Measurements from ENCODE around the gene MARCHF6.
A peak's percentile ranks its signal among the peaks of the same experiment; 100 is the strongest.

MARCHF6 gene

DNA sequence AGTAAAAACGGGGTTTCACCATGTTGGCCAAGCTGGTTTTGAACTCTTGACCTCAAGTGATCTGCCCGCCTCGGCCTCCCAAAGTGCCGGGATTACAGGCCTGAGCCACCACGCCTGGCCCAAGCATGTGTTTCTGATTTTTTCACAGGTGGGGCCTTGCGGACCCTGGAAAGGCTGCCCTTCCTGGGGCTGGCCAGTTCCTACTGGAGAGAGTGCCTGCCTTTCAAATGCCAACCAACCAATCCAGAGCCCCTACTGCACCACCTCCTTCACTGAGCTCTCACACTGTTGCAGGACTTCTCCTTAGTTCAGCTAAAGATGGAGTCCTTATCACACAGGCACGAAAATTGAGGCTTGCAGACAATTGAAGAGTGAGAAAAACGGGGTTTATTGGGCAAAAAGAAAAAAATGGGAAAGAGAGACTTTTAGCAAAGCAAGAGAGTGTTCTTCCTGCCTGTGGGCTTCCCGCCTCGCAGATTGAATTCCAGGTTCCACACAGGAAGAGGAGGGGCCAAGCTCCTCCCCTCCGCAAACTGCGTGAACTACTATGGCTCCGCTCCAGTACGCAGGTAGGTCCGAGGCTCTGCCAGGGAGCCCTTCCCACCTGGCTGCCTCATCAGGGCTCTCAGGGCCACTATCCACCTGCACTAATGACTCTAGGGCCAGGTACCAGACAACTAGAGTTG is 37.5 kb upstream of the MARCHF6 start:
- Histone ChIP-seq H3K79me2 (ENCODE audit: low read length) (no peaks in the 10 kb centered on the region), H4K20me1 (ENCODE audit: insufficient read depth, low read length) (no peaks in the 10 kb centered on the region), H3K27me3 (ENCODE audit: low read depth, low read length) (no peaks in the 10 kb centered on the region), H3K4me1 (ENCODE audit: low read length) (peaks cover 12% of the 10 kb centered on the region), H3K4me3 (ENCODE audit: low read length) (no peak overlapping the region), H3K9ac (ENCODE audit: low read length) (no peak overlapping the region), H3K36me3 (replicated peaks; ENCODE audit: low read depth, low read length) (no peaks in the 10 kb centered on the region), H3K4me2 (ENCODE audit: low read length) (no peak overlapping the region), H3K9me3 (ENCODE audit: insufficient read depth, low read length) (no peaks in the 10 kb centered on the region), H2AFZ (ENCODE audit: low read depth, low read length) (no peak overlapping the region), H3K27ac (ENCODE audit: low read length) (no peak overlapping the region)
- no peak for TF ChIP-seq EZH2phosphoT487 (IDR thresholded peaks at IDR 0.05; ENCODE audit: low read depth)
- TF ChIP-seq, protein P1, sequence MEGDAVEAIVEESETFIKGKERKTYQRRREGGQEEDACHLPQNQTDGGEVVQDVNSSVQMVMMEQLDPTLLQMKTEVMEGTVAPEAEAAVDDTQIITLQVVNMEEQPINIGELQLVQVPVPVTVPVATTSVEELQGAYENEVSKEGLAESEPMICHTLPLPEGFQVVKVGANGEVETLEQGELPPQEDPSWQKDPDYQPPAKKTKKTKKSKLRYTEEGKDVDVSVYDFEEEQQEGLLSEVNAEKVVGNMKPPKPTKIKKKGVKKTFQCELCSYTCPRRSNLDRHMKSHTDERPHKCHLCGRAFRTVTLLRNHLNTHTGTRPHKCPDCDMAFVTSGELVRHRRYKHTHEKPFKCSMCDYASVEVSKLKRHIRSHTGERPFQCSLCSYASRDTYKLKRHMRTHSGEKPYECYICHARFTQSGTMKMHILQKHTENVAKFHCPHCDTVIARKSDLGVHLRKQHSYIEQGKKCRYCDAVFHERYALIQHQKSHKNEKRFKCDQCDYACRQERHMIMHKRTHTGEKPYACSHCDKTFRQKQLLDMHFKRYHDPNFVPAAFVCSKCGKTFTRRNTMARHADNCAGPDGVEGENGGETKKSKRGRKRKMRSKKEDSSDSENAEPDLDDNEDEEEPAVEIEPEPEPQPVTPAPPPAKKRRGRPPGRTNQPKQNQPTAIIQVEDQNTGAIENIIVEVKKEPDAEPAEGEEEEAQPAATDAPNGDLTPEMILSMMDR (IDR thresholded peaks at IDR 0.05; ENCODE audit: low read depth, low read length), result no peak

DNA sequence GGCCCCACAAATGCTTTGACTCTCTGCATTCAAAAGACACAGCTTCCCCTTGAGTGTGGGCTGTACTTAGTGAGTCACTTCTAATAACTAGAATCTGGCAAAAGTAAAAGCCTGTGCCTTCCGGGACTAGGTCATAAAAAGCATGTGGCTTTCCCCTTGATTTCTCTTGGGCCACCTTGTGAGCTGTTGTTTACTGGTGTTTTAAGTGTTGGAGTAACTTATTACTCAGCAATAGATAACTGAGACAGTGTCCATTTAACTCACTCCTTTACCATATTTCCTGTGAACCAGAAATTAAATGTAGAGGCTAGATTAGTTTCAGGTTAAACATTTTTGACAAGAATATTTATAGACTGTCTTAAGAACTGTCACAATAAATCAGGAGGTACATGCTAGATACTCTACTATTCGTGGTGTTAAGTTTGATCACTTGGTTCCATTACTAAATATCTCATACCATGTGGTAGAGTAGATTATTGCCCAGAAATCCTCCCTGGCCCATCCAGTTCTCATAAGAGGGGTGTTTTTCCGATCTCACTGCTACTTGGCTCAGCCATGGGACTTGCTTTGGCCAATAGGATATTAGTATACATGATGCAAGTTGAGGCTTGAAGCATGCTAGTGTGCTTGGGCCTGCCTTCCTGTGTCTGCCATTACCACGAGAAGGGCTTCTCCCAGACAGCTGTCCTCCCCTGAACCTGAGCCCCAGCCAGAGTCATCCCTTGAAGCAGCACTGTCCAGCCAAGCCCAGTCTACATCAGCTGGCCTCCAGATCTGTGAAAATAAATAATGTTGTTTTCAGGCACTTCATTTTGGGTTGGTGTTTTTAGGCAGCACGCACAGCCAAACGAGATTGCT is 35.4 kb upstream of the MARCHF6 start:
- H3K36me3 ChIP-seq (replicated peaks; ENCODE audit: low read depth, low read length), result no peaks in the 10 kb centered on the region
- H3K79me2 ChIP-seq (ENCODE audit: low read length), result no peaks in the 10 kb centered on the region
- H3K4me2 ChIP-seq (ENCODE audit: low read length), result peak overlapping the region; percentile 12; the same call in 1 of the 2 replicates
- peak overlapping the region; percentile 58 for H3K27ac ChIP-seq (ENCODE audit: low read length)
- no peak overlapping the region for H3K9ac ChIP-seq (ENCODE audit: low read length)
- TF ChIP-seq, protein P1 (IDR thresholded peaks at IDR 0.05; ENCODE audit: low read depth, low read length), result no peak
- TF ChIP-seq EZH2phosphoT487 (IDR thresholded peaks at IDR 0.05; ENCODE audit: low read depth), result no peak
- H3K4me1 ChIP-seq (ENCODE audit: low read length), result peaks cover 11% of the 10 kb centered on the region
- H3K27me3 ChIP-seq (ENCODE audit: low read depth, low read length), result no peaks in the 10 kb centered on the region
- no peak overlapping the region for H3K4me3 ChIP-seq (ENCODE audit: low read length)
- no peak overlapping the region for H2AFZ ChIP-seq (ENCODE audit: low read depth, low read length)
- no peaks in the 10 kb centered on the region for H3K9me3 ChIP-seq (ENCODE audit: insufficient read depth, low read length)
- no peaks in the 10 kb centered on the region for H4K20me1 ChIP-seq (ENCODE audit: insufficient read depth, low read length)

DNA sequence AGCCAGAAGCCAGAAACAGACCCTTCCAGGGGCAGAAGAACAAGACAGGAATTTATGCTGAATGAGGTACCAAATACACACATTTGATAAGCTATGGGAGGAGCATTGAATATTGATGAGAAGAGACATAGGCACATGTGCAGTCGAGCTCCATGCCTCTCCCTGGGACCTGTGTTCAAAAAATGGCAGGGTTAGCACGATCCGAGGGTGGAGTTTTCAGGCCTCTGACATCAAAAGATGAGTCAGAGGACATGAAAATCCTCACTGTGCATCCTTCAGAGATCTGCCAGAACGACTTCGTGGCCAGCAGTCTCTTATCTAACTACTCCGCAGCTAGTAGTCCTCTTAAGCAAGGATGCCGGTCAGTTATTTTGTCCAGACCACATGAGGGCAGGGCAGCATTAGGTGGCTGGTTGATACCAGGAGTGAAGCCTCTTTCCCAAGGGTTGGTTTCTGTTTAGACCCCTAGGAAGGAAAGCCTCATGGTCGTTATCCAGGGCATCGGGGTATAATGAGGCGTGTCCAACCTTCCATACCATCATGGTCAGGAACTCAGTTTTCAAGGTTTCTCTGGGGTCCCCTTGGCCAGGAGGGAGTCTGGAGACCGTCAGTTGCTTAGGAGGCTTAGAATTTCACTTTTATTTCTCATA is 34.2 kb upstream of the MARCHF6 start:
- no peaks in the 10 kb centered on the region for H4K20me1 ChIP-seq (ENCODE audit: insufficient read depth, low read length)
- H3K79me2 ChIP-seq (ENCODE audit: low read length), result no peaks in the 10 kb centered on the region
- H3K4me3 ChIP-seq (ENCODE audit: low read length), result no peak overlapping the region
- no peaks in the 10 kb centered on the region for H3K36me3 ChIP-seq (replicated peaks; ENCODE audit: low read depth, low read length)
- H3K27ac ChIP-seq (ENCODE audit: low read length), result no peak overlapping the region
- no peak overlapping the region for H3K9ac ChIP-seq (ENCODE audit: low read length)
- no peaks in the 10 kb centered on the region for H3K27me3 ChIP-seq (ENCODE audit: low read depth, low read length)
- TF ChIP-seq, protein P1 (IDR thresholded peaks at IDR 0.05; ENCODE audit: low read depth, low read length), result no peak
- no peak for TF ChIP-seq EZH2phosphoT487 (IDR thresholded peaks at IDR 0.05; ENCODE audit: low read depth)
- H3K4me1 ChIP-seq (ENCODE audit: low read length), result peaks cover 11% of the 10 kb centered on the region
- no peak overlapping the region for H3K4me2 ChIP-seq (ENCODE audit: low read length)
- no peak overlapping the region for H2AFZ ChIP-seq (ENCODE audit: low read depth, low read length)
- H3K9me3 ChIP-seq (ENCODE audit: insufficient read depth, low read length), result no peaks in the 10 kb centered on the region

DNA sequence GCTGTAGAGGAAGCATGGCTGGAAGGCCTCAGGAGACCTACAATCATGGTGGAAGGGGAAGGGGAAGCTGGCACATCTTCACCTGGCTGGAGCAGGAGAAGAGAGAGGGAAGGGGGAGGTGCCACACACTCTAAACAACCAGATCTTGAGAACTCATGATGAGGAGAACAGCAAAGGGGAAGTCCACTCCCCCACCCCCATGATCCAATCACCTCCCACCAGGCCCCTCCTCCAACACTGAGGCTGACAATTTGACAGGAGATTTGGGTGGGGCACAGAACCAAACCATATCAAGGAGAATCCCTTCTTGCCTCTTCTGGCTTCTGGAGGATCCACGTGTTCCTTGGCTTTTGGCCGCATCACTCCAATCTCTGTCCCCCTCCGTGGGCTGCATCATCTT is 32.7 kb upstream of the MARCHF6 start:
- H3K9ac ChIP-seq (ENCODE audit: low read length), result no peak overlapping the region
- H3K4me3 ChIP-seq (ENCODE audit: low read length), result no peak overlapping the region
- no peaks in the 10 kb centered on the region for H3K9me3 ChIP-seq (ENCODE audit: insufficient read depth, low read length)
- no peak overlapping the region for H2AFZ ChIP-seq (ENCODE audit: low read depth, low read length)
- no peaks in the 10 kb centered on the region for H3K36me3 ChIP-seq (replicated peaks; ENCODE audit: low read depth, low read length)
- H4K20me1 ChIP-seq (ENCODE audit: insufficient read depth, low read length), result no peaks in the 10 kb centered on the region
- no peak overlapping the region for H3K27ac ChIP-seq (ENCODE audit: low read length)
- no peak overlapping the region for H3K4me2 ChIP-seq (ENCODE audit: low read length)
- TF ChIP-seq, protein P1 (IDR thresholded peaks at IDR 0.05; ENCODE audit: low read depth, low read length), result no peak
- no peak for TF ChIP-seq EZH2phosphoT487 (IDR thresholded peaks at IDR 0.05; ENCODE audit: low read depth)
- H3K27me3 ChIP-seq (ENCODE audit: low read depth, low read length), result no peaks in the 10 kb centered on the region
- H3K79me2 ChIP-seq (ENCODE audit: low read length), result no peaks in the 10 kb centered on the region
- peaks cover 11% of the 10 kb centered on the region for H3K4me1 ChIP-seq (ENCODE audit: low read length)

Measured in OCI-LY3 (cell line).